ENCODE data around the gene GSC2.

GSC2 gene

GRCh38 chr22:19182472-19183157 lies 32.5 kb upstream of the GSC2 start:
- DNase-seq (ENCODE audit: low read depth, low spot score): no peak
- ChIA-PET CTCF (interaction anchor here (1.0 to 1.9 kb wide), 3 partner anchors 12 to 37 kb away, joined by 4 to 5 read pairs (median 4); no protein-coding TSS in a partner anchor), POLR2A (no interaction called here)
- no peak for TF ChIP-seq CTCF (IDR thresholded peaks at IDR 0.05; ENCODE audit: insufficient read depth, low read length, missing control alignments)
- H3K4me3 ChIP-seq (ENCODE audit: low read depth, low read length): no peak overlapping the region

DNA sequence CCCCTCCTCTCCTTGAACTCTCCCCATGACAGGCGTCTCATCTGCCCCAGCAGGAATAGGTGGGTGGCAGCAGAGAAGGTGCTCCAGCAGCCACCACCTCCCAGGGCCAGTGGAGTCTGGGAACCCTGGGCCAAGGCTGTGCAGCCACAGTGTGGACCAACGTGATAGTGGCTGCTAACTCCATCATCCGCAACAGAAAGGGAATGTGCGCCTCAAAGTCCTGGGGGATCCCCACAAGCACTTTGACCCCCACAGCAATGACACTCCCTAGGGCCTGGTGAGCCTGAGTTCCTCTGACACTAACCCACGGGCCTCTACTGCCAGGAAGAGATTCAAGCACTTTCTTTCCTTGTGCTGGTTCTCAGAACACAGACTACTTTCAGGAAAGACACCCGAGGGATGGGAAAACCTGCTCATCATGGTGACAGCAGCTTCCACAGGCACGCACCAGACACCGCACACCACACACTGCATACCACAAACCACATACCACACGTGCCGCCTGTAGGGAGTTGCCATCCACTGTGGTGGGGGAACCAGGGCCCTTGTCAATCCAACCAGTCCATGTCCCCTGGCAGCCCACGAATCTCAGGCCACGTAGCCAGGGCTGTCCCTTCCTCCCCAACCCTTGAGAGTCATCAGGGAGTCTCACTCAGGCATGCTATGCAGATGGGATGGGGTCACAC lies 31.8 kb upstream of the GSC2 start:
- DNase-seq (ENCODE audit: low read depth, low spot score): no peak
- CTCF ChIA-PET: interaction anchor here (0.7 to 1.9 kb wide), 4 partner anchors 23 to 105 kb away, joined by 3 to 5 read pairs (median 4); no protein-coding TSS in a partner anchor
- H3K4me3 ChIP-seq (ENCODE audit: low read depth, low read length): no peak overlapping the region
- POLR2A ChIA-PET: no interaction called here
- TF ChIP-seq CTCF (IDR thresholded peaks at IDR 0.05; ENCODE audit: insufficient read depth, low read length, missing control alignments): no peak

DNA sequence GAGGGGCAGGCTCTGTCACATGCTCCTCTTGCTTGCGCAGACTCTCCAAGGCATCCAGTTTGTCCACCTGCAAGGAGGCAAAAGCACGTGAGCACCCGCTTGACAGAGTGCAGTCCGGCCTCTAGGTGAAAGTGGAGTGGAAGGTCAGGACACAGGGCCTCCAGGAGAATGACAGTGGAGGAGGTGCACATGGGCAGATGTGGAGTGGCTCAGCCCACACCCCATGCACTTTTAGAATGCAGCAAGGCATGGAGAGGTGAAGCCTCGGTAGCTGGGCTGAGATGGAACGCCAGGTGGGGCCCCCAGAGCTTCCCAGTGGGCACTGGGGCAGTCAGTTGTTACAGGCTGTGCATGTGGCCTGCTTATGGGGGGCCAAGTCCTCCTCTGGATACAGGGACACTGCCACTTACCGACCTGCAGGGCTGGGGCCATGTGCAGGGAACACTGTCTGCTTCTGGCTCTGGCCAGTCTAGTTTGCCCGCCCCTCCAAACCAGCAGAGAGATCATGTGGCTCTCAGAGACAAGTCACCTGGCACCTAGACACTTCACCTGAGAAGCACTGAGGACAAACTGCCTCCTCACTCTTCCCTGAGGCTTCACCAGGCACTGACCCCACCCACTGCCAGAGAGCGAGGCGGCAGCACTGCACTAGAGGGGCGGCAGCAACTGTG lies 30.8 kb upstream of the GSC2 start:
- H3K4me3 ChIP-seq (ENCODE audit: low read depth, low read length): no peak overlapping the region
- CTCF ChIA-PET: interaction anchor here (0.7 to 2.5 kb wide), 5 partner anchors 24 to 106 kb away, joined by 3 to 9 read pairs (median 5); no protein-coding TSS in a partner anchor
- no peak for TF ChIP-seq CTCF (IDR thresholded peaks at IDR 0.05; ENCODE audit: insufficient read depth, low read length, missing control alignments)
- POLR2A ChIA-PET: no interaction called here
- no peak for DNase-seq (ENCODE audit: low read depth, low spot score)

DNA sequence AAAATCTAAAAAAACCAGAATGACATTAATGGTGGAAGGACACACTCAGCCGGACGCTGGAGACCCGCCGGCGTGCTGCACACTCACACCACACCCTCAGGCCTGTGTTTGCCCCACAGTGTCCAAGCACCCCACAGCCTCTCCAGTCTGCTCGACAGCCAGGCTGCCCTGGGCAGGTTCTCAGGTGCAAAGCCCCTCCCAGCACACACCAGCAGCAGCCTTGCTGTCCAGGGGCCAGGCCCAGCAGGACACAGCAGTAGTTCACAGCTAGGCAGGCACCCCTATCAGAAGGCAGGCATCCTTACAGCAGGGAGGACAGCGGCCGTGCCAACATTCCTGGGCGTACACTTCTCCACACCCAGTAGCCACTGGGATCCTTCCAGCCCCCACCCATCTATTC lies 30.1 kb upstream of the GSC2 start:
- DNase-seq (ENCODE audit: low read depth, low spot score): no peak
- ChIA-PET CTCF (interaction anchor here (0.8 to 2.5 kb wide), 12 partner anchors 11 to 452 kb away, joined by 3 to 16 read pairs (median 6); partner anchors contain the start of genes CLTCL1 and ESS2), POLR2A (no interaction called here)
- H3K4me3 ChIP-seq (ENCODE audit: low read depth, low read length): no peak overlapping the region
- TF ChIP-seq CTCF (IDR thresholded peaks at IDR 0.05; ENCODE audit: insufficient read depth, low read length, missing control alignments): no peak

DNA sequence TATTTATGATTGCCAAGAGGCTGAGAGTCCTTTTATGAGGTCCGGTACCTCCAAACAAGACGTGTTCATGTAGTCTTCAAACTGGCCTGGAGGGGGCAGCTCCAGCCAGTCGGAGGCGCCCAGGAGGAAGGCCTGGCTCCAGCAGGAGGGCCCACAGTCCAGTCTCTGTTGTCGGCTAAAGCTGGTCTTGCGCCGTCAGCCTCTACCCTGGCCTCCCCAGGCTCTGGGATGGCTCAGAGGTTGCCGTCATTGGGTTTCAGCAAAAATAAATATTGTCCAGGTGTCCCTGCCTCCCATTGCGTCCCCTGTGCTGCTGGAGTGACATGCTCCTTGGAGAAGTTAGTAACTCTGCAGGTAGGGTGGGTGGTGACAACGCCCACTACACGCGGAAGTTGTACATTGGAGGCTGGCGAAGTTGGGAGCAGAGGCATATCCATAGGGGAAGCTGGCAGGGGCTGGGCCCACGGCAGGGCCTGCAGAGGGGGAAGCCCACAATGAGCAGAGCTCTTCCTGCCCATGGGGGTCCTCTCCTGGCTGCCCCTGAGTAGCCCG lies 29.5 kb upstream of the GSC2 start:
- CTCF ChIA-PET: interaction anchor here (0.6 to 2.5 kb wide), 18 partner anchors 10 to 453 kb away, joined by 3 to 16 read pairs (median 5); partner anchors contain the start of genes CLTCL1 and ESS2
- peak; percentile 88 for TF ChIP-seq CTCF (IDR thresholded peaks at IDR 0.05; ENCODE audit: insufficient read depth, low read length, missing control alignments)
- POLR2A ChIA-PET: no interaction called here
- H3K4me3 ChIP-seq (ENCODE audit: low read depth, low read length): peak overlapping the region; percentile 71
- no peak for DNase-seq (ENCODE audit: low read depth, low spot score)

Data from AG04449 (cell line).